SHP77 (cell line): Measurements from ENCODE around the gene GZMH.
"Not testable (repeated sequence)": the region's sequence is repeated elsewhere in the genome, so short reads cannot be mapped to it uniquely, and the experiment has no call there.

Experiments
- DNase-seq, 2 experiments: peaks; one replicate each; lab custom pipeline; 2025; lab: John Stamatoyannopoulos, UW

Gene GZMH

GRCh38 chr14:24609655-24610344 lies at the start of gene GZMH:
TSS of gene GZMH (minus strand) at chr14:24609685. CDS start at chr14:24609613, 72 bp downstream.
- no peak for DNase-seq

- not testable (repeated sequence) for DNase-seq
Measured at GRCh38 chr14:24648361-24648760, 38.9 kb upstream of the GZMH start.

- DNase-seq = no peak
Measured at GRCh38 chr14:24639905-24640304, 30.4 kb upstream of the GZMH start.

GRCh38 chr14:24639270-24639669 lies 29.8 kb upstream of the GZMH start:
- DNase-seq = no peak

GRCh38 chr14:24634158-24634557 lies 24.7 kb upstream of the GZMH start, which contains the start of gene GZMB:
TSS of gene GZMB (minus strand) at chr14:24634190. CDS start at chr14:24634160, 30 bp downstream.
- no peak for DNase-seq

GRCh38 chr14:24633353-24633752 lies 23.9 kb upstream of the GZMH start:
- DNase-seq = no peak

GRCh38 chr14:24632761-24633160 lies 23.3 kb upstream of the GZMH start:
- no peak for DNase-seq

- no peak for DNase-seq
Measured at GRCh38 chr14:24632336-24632735, 22.9 kb upstream of the GZMH start.

GRCh38 chr14:24631749-24632335 lies 22.4 kb upstream of the GZMH start:
- DNase-seq = no peak

- DNase-seq = peak in 1 of 2 experiments; percentile 6
Measured at GRCh38 chr14:24630872-24631477, 21.5 kb upstream of the GZMH start.

GRCh38 chr14:24630087-24630871 lies 20.8 kb upstream of the GZMH start:
- DNase-seq = no peak

- DNase-seq = no peak
Measured at GRCh38 chr14:24629521-24629920, 20.0 kb upstream of the GZMH start.

- DNase-seq = no peak
Measured at GRCh38 chr14:24613747-24614146, 4.3 kb upstream of the GZMH start.

- no peak for DNase-seq
Measured at GRCh38 chr14:24613241-24613640, 3.8 kb upstream of the GZMH start.

- DNase-seq = peak; percentile 48 to 74
Measured at GRCh38 chr14:24612196-24612595, 2.7 kb upstream of the GZMH start.

- no peak for DNase-seq
Measured at GRCh38 chr14:24607635-24608514, 1.6 kb downstream of the GZMH start.

GRCh38 chr14:24607081-24607480 lies 2.4 kb downstream of the GZMH start:
- DNase-seq = no peak

- DNase-seq = no peak
Measured at GRCh38 chr14:24606297-24606696, 3.2 kb downstream of the GZMH start.

- DNase-seq = peak; percentile 7 to 50
Measured at GRCh38 chr14:24605435-24606190, 3.9 kb downstream of the GZMH start.

GRCh38 chr14:24597403-24597802 lies 12.1 kb downstream of the GZMH start:
- DNase-seq = no peak
